Stomach (tissue), 9 donors: Measurements from ENCODE around the gene GSAP. TPM values are rescaled to one million over a fixed set of nuclear protein-coding genes. Genes with fewer than 3 reads are reported as not detected.
"Not testable (repeated sequence)": the region's sequence is repeated elsewhere in the genome, so short reads cannot be mapped to it uniquely, and the experiment has no call there.

ENCODE experiments used
- DNase-seq, 2 donors: peaks; one replicate each; pipeline versions ENCODE4 v3.0.0 to v3.0.0-alpha.2; 2013 to 2019
- H3K27ac ChIP-seq, 5 donors: fragments of 200-600 bp in 4 of 5; sonication (generic) in 4 of 5; one replicate each; pipeline ENCODE4 v1.5.1; 2013 to 2019; ENCODE audit warnings: mild to moderate bottlenecking in 1 of 5, moderate library complexity in 1 of 5
- H3K27me3 ChIP-seq, 3 donors: fragments of 200-600 bp; sonication (generic); one replicate each; pipeline ENCODE4 v1.5.1; 2017 to 2019; ENCODE audit warnings: mixed run types in 1 of 3
- H3K36me3 ChIP-seq, 4 donors: fragments of 200-600 bp; sonication (generic); 1 replicate in 3 of 4; 2 replicates in 1 of 4; pipeline ENCODE4 v1.5.1; 2016 to 2019
- H3K4me1 ChIP-seq, 4 donors: fragments of 200-600 bp; sonication (generic); one replicate each; pipeline ENCODE4 v1.5.1; 2016 to 2019
- H3K4me3 ChIP-seq, 4 donors: fragments of 200-600 bp; sonication (generic) in 3 of 4; one replicate each; pipeline ENCODE4 v1.5.1; 2016 to 2019; ENCODE audit warnings: mild to moderate bottlenecking in 1 of 4
- H3K9me3 ChIP-seq, 4 donors: fragments of 200-600 bp; sonication (generic); one replicate each; pipeline ENCODE4 v1.5.1; 2016 to 2019
- EP300 ChIP-seq: sonication (generic); formaldehyde crosslinking; IDR thresholded peaks from one replicate; pipeline ENCODE4 v1.6.1; 2017; ENCODE audit warnings: antibody characterized with exemption
- POLR2A ChIP-seq, 4 donors: fragments of 450-650 bp; IDR thresholded peaks; one replicate each; pipeline ENCODE4 v1.6.1; 2016; ENCODE audit warnings: antibody characterized with exemption in 4 of 4, control low read depth in 2 of 4, mild to moderate bottlenecking in 1 of 4, moderate library complexity in 1 of 4
- POLR2AphosphoS5 ChIP-seq, 3 donors: sonication (generic); formaldehyde crosslinking; IDR thresholded peaks; one replicate each; pipeline ENCODE4 v1.6.1; 2016; ENCODE audit warnings: antibody characterized with exemption in 3 of 3
- WGBS, 5 donors: extraction: QIAGEN DNeasy Blood & Tissue Kit in 3 of 5; methylation state at CpG; one replicate each; pipeline versions ENCODE4 v1.1.5 to v1.1.7; 2013 to 2018; 5-methylcytosine and 5-hydroxymethylcytosine counted together
- intact Hi-C: fragments of 100-400 bp; cut with DNase I; formaldehyde crosslinking; loops from one replicate; pipeline ENCODE4 v1.15.1; 2023; ENCODE audit warnings: low total_unique reads
- polyA plus RNA-seq, 3 donors: library from polyadenylated mRNA; stranded (reverse); fragments of 200-250 nt; gene quantifications; one replicate each; pipeline ENCODE4 v1.2.3, GENCODE V29; 2013
- total RNA-seq, 5 donors: library from RNA; depleted of rRNA; stranded (reverse); fragments of >200 nt; gene quantifications; one replicate each; pipeline versions ENCODE4 v1.1.0 to v1.2.3, GENCODE V29; 2014 to 2016
- TF ChIP-seq, protein P1 (sequence below), 7 experiments: fragments of 450-650 bp in 4 of 7; fragments of 200-600 bp in 3 of 7; sonication (generic) in 3 of 7; IDR thresholded peaks; one replicate each; pipeline ENCODE4 v1.5.1; 2016 to 2019; ENCODE audit warnings: antibody characterized with exemption in 7 of 7, control low read depth in 2 of 7, mild to moderate bottlenecking in 1 of 7
- donor health status: healthy with polysubstance abuse.
- donor health status: Bipolar disorder and iron deficiency.
- donor health status: healthy.

GSAP gene
- total and polyA plus RNA-seq, 8 donors, result 3.5 to 52.1 (median 15.9) TPM

DNA sequence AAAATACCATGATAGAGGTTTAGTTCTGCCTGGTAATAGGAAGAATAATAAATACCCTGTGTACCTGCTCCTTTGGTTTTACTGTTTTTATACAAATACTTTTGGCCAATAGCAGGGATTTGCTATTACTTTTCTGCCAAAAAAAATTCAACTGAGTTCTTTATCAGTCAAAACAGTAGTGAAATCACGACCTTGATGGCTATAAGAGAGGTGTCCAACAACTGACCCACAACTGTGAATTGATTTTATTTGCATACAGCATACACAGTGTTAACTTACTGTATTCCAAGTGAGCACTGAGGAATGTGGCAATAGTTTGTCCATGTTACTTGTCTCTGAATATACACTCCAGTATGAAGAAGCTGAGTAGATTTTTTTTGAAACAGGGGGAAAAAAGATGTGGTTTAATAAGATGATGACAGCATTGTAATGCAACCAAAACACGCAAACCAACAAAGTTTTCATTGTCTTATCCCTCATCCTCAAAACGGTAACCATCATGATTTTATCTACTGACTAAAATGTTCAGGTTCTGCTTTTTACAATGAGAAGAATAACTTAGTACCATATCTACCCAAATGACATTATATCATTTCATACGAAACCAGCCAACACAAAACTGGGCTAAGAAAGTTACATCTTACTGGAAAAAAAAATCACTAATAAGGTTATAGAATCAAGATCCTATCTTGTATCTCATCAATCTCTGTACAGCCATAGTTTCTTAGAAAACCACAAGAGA lies 63.3 kb downstream of the GSAP start:
- Histone ChIP-seq H3K9me3 (no peaks in the 10 kb centered on the region), H3K36me3 (peaks cover 0 to 39% (median 16%) of the 10 kb centered on the region in 4 donors), H3K27me3 (no peaks in the 10 kb centered on the region), H3K4me3 (no peak overlapping the region), H3K27ac (peak overlapping the region in 3 of 5 donors; percentile 1 to 52 (median 18)), H3K4me1 (peaks cover 4 to 49% (median 20%) of the 10 kb centered on the region in 4 donors)
- no peak for DNase-seq
- TF ChIP-seq POLR2AphosphoS5 (IDR thresholded peaks at IDR 0.05), result no peak
- TF ChIP-seq POLR2A (IDR thresholded peaks at IDR 0.05), result no peak
- intact Hi-C loops, result no loop called here
- WGBS, 5 donors, result 57 to 64% (median 60%) methylated on average over 4 of the region's 4 CpGs

- DNase-seq, result peak; percentile 30 to 58
- 60 to 67% (median 62%) methylated on average over 5 of the region's 5 CpGs for WGBS, 5 donors
- Histone ChIP-seq H3K4me1 (peaks cover 4 to 50% (median 21%) of the 10 kb centered on the region in 4 donors), H3K4me3 (no peak overlapping the region), H3K27me3 (no peaks in the 10 kb centered on the region), H3K36me3 (peaks cover 0 to 35% (median 10%) of the 10 kb centered on the region in 4 donors), H3K27ac (peak overlapping the region in 3 of 5 donors; percentile 1 to 52 (median 18)), H3K9me3 (no peaks in the 10 kb centered on the region)
- TF ChIP-seq EP300 (no peak), POLR2AphosphoS5 (IDR thresholded peaks at IDR 0.05) (peak in 2 of 3 donors; percentile 4 to 23)
- intact Hi-C loops, result no loop called here
These were observed 64.6 kb downstream of the GSAP start for GRCh38 chr7:77351539-77352004.

DNA sequence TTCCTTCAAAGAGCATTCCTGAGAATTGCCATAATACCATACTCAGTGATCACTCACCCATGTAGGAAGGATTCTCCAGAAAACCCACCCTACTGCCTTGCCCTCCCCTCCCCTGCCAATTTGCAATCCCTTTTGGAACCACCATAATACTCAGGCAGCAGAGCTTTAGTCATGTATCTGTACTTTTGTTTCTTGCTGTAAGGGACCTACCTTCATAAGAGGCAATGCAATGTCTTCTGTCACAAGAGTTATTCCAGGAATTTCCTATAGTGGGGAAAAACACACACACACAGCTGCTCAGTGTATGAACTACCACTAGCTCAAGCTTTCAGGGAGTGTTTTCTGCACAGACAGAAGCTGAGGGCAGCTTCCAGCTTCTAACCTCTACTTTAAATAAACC lies 67.0 kb downstream of the GSAP start:
- no peak overlapping the region for H3K4me3 ChIP-seq
- intact Hi-C loops, result no loop called here
- H3K27ac ChIP-seq, result peak overlapping the region in 4 of 5 donors; percentile 16 to 73 (median 44)
- peaks cover 0 to 26% (median 6%) of the 10 kb centered on the region in 4 donors for H3K36me3 ChIP-seq
- no peaks in the 10 kb centered on the region for H3K9me3 ChIP-seq
- DNase-seq, result no peak
- H3K27me3 ChIP-seq, result no peaks in the 10 kb centered on the region
- H3K4me1 ChIP-seq, result peaks cover 4 to 50% (median 21%) of the 10 kb centered on the region in 4 donors
- no peak for TF ChIP-seq POLR2AphosphoS5 (IDR thresholded peaks at IDR 0.05)
- TF ChIP-seq, protein P1, sequence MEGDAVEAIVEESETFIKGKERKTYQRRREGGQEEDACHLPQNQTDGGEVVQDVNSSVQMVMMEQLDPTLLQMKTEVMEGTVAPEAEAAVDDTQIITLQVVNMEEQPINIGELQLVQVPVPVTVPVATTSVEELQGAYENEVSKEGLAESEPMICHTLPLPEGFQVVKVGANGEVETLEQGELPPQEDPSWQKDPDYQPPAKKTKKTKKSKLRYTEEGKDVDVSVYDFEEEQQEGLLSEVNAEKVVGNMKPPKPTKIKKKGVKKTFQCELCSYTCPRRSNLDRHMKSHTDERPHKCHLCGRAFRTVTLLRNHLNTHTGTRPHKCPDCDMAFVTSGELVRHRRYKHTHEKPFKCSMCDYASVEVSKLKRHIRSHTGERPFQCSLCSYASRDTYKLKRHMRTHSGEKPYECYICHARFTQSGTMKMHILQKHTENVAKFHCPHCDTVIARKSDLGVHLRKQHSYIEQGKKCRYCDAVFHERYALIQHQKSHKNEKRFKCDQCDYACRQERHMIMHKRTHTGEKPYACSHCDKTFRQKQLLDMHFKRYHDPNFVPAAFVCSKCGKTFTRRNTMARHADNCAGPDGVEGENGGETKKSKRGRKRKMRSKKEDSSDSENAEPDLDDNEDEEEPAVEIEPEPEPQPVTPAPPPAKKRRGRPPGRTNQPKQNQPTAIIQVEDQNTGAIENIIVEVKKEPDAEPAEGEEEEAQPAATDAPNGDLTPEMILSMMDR (IDR thresholded peaks at IDR 0.05), result no peak
- TF ChIP-seq POLR2A (IDR thresholded peaks at IDR 0.05), result no peak
- no peak for TF ChIP-seq EP300

- WGBS, 5 donors, result 22 to 49% (median 29%) methylated on average over 3 of the region's 3 CpGs
- Histone ChIP-seq H3K27me3 (no peaks in the 10 kb centered on the region), H3K4me1 (peaks cover 4 to 46% (median 18%) of the 10 kb centered on the region in 4 donors), H3K36me3 (peaks cover 0 to 19% (median 4%) of the 10 kb centered on the region in 4 donors), H3K9me3 (no peaks in the 10 kb centered on the region), H3K27ac (peak overlapping the region in 4 of 5 donors; percentile 16 to 73 (median 56)), H3K4me3 (no peak overlapping the region)
- DNase-seq, result peak; percentile 29 to 72
- peak; percentile 33 to 83 (median 48) for TF ChIP-seq POLR2AphosphoS5 (IDR thresholded peaks at IDR 0.05)
- no peak for TF ChIP-seq POLR2A (IDR thresholded peaks at IDR 0.05)
- intact Hi-C loops, result no loop called here
These were observed 67.8 kb downstream of the GSAP start for GRCh38 chr7:77348371-77348813.

DNA sequence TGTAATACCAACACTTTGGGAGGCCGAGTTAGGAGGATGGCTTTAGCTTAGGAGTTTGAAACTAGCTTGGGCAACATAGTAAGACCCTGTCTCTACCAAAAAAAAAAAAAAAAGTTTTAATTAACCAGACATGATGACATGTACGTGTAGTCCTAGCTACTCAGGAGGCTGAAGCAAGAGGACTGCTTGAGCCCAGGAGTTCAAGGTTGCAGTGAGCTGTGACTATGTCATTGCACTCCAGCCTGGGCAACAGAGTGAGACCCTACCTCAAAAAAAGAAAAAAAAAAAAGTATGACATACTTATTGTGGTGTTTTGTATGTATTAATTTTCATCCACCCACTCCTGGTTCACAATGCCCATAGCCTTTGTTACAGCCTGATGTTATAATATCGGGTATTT lies 69.7 kb downstream of the GSAP start:
- Histone ChIP-seq H3K27me3 (no peaks in the 10 kb centered on the region), H3K4me3 (no peak overlapping the region), H3K36me3 (peaks cover 0 to under 1% (median under 1%) of the 10 kb centered on the region in 4 donors), H3K27ac (no peak overlapping the region), H3K9me3 (no peaks in the 10 kb centered on the region), H3K4me1 (peaks cover 4 to 27% (median 12%) of the 10 kb centered on the region in 4 donors)
- TF ChIP-seq, protein P1 (IDR thresholded peaks at IDR 0.05), result no peak
- no peak for TF ChIP-seq POLR2A (IDR thresholded peaks at IDR 0.05)
- TF ChIP-seq EP300, result no peak
- no peak for TF ChIP-seq POLR2AphosphoS5 (IDR thresholded peaks at IDR 0.05)
- DNase-seq, result no peak
- WGBS, 5 donors, result 93 to 98% (median 95%) methylated on average over 3 of the region's 3 CpGs
- intact Hi-C loops, result no loop called here

GRCh38 chr7:77345426-77345825 lies 70.7 kb downstream of the GSAP start:
- H3K9me3 ChIP-seq, H3K4me3 ChIP-seq, intact Hi-C loops, H3K36me3 ChIP-seq, H3K27me3 ChIP-seq, H3K27ac ChIP-seq, DNase-seq: not testable (repeated sequence)
- WGBS, 5 donors, result 92 to 96% (median 93%) methylated on average over 9 of the region's 9 CpGs
- peaks cover 4 to 18% (median 12%) of the 10 kb centered on the region in 4 donors for H3K4me1 ChIP-seq
